ENCODE results near the gene CXADR. TPM values are rescaled to one million over a fixed set of nuclear protein-coding genes. Genes with fewer than 3 reads are reported as not detected.

The CXADR gene
- polyA plus RNA-seq, 4 donors, result 4.9 to 43.1 (median 38.6) TPM

- DNase-seq (ENCODE audit: low read depth in 4 of 4, low spot score in 3 of 4), result no peak
These were observed 26.5 kb downstream of the CXADR start for GRCh38 chr21:17539323-17539722.

GRCh38 chr21:17539743-17540341 is 27.0 kb downstream of the CXADR start:
- DNase-seq (ENCODE audit: low read depth in 4 of 4, low spot score in 3 of 4), result no peak

GRCh38 chr21:17540530-17540929 is 27.7 kb downstream of the CXADR start:
- no peak for DNase-seq (ENCODE audit: low read depth in 4 of 4, low spot score in 3 of 4)

GRCh38 chr21:17542371-17543011 is 29.6 kb downstream of the CXADR start:
- no peak for DNase-seq (ENCODE audit: low read depth in 4 of 4, low spot score in 3 of 4)

GRCh38 chr21:17545007-17545406 is 32.2 kb downstream of the CXADR start:
- no peak for DNase-seq (ENCODE audit: low read depth in 4 of 4, low spot score in 3 of 4)

GRCh38 chr21:17548262-17548661 is 35.4 kb downstream of the CXADR start:
- DNase-seq (ENCODE audit: low read depth in 4 of 4, low spot score in 3 of 4), result no peak

GRCh38 chr21:17550671-17551308 is 37.9 kb downstream of the CXADR start:
- no peak for DNase-seq (ENCODE audit: low read depth in 4 of 4, low spot score in 3 of 4)

GRCh38 chr21:17552410-17552809 is 39.6 kb downstream of the CXADR start:
- DNase-seq (ENCODE audit: low read depth in 4 of 4, low spot score in 3 of 4), result no peak

- DNase-seq (ENCODE audit: low read depth in 4 of 4, low spot score in 3 of 4), result no peak
These were observed 41.3 kb downstream of the CXADR start for GRCh38 chr21:17554120-17554519.

- DNase-seq (ENCODE audit: low read depth in 4 of 4, low spot score in 3 of 4), result no peak
These were observed 42.0 kb downstream of the CXADR start for GRCh38 chr21:17554679-17555465.

- no peak for DNase-seq (ENCODE audit: low read depth in 4 of 4, low spot score in 3 of 4)
These were observed 47.7 kb downstream of the CXADR start for GRCh38 chr21:17560377-17561025.

- DNase-seq (ENCODE audit: low read depth in 4 of 4, low spot score in 3 of 4), result no peak
These were observed 57.9 kb downstream of the CXADR start for GRCh38 chr21:17570786-17571185.

GRCh38 chr21:17572431-17572830 is 59.6 kb downstream of the CXADR start:
- DNase-seq (ENCODE audit: low read depth in 4 of 4, low spot score in 3 of 4), result no peak

GRCh38 chr21:17575076-17575475 is 62.2 kb downstream of the CXADR start:
- DNase-seq (ENCODE audit: low read depth in 4 of 4, low spot score in 3 of 4), result no peak

- no peak for DNase-seq (ENCODE audit: low read depth in 4 of 4, low spot score in 3 of 4)
These were observed 63.4 kb downstream of the CXADR start for GRCh38 chr21:17576080-17576835.

GRCh38 chr21:17577701-17578100 is 64.9 kb downstream of the CXADR start:
- DNase-seq (ENCODE audit: low read depth in 4 of 4, low spot score in 3 of 4), result no peak

- no peak for DNase-seq (ENCODE audit: low read depth in 4 of 4, low spot score in 3 of 4)
These were observed 65.3 kb downstream of the CXADR start for GRCh38 chr21:17578162-17578561.

GRCh38 chr21:17578876-17579275 is 66.0 kb downstream of the CXADR start:
- no peak for DNase-seq (ENCODE audit: low read depth in 4 of 4, low spot score in 3 of 4)

- DNase-seq (ENCODE audit: low read depth in 4 of 4, low spot score in 3 of 4), result no peak
These were observed 67.5 kb downstream of the CXADR start for GRCh38 chr21:17580319-17580718.

- DNase-seq (ENCODE audit: low read depth in 4 of 4, low spot score in 3 of 4), result no peak
These were observed 71.1 kb downstream of the CXADR start for GRCh38 chr21:17583898-17584297.

Measured in left renal pelvis (tissue), 4 donors.